Measurements from ENCODE around the gene RAB6A. TPM values are rescaled to one million over a fixed set of nuclear protein-coding genes. Genes with fewer than 3 reads are reported as not detected.

RAB6A gene
- total RNA-seq (10 to 100 TPM; 74.9 to 88.2 (median 86.9) TPM), polyA plus RNA-seq (100 to 1,000 TPM in 1 of 3 donors, 10 to 100 TPM in 2; 49.4 to 117 (median 58.4) TPM)
- long read RNA-seq, donor 1, partial matches to known transcripts = 2 of 14 reads
- long read RNA-seq, donor 1, other reads (novel, unspliced or antisense) = 7 of 14 reads
- long read RNA-seq, donor 2, transcript RAB6A-202 (8 exons, 3,085 nt) = major isoform, 28 of 64 reads
- long read RNA-seq, donor 2, transcript RAB6A-201 (8 exons, 3,389 nt) = minor isoform, 16 of 64 reads
- long read RNA-seq, donor 2, partial matches to known transcripts = 2 of 64 reads
- long read RNA-seq, donor 2, other reads (novel, unspliced or antisense) = 18 of 64 reads

DNA sequence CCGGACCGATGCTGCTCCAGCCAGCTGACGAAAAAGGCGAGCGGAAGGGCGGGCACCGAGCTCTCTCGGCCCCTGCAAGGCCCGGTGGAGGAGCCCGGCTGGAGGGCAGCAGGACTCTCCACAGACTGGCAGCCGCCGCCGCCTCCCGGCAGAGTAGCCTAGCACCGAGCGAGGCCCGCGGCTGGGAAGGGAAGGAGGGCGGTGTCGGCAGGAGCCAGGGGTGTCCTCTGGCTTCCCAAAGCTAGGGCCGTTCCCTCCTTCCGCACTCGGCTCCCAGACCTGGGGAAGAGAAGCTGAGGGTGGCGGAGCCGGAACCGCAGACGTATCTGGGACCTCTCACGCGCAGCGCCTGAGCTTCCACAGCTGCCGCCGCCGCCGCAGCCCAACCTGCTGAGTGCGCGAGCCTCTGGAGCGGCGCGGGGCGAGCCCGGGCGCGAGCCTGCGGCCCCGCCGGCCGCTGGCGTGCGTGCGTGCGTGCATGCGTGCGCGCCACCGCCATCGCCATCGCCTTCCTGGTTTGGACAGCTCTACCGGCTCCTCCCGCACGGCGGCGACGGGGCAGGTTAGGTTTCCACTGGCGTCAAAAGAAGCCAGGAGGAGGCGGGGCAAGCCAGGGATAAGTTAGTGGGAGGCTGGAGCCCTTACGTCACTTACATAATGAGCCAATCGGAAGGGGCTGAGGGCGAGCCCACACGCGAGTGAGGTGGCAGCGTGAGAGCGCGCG, at the start of gene RAB6A:
Gene RAB6A (minus strand): TSS at position 396 of the 724 bp plus-strand sequence. CDS start 439 bp downstream, outside the sequence.
- TF ChIP-seq, protein P1, sequence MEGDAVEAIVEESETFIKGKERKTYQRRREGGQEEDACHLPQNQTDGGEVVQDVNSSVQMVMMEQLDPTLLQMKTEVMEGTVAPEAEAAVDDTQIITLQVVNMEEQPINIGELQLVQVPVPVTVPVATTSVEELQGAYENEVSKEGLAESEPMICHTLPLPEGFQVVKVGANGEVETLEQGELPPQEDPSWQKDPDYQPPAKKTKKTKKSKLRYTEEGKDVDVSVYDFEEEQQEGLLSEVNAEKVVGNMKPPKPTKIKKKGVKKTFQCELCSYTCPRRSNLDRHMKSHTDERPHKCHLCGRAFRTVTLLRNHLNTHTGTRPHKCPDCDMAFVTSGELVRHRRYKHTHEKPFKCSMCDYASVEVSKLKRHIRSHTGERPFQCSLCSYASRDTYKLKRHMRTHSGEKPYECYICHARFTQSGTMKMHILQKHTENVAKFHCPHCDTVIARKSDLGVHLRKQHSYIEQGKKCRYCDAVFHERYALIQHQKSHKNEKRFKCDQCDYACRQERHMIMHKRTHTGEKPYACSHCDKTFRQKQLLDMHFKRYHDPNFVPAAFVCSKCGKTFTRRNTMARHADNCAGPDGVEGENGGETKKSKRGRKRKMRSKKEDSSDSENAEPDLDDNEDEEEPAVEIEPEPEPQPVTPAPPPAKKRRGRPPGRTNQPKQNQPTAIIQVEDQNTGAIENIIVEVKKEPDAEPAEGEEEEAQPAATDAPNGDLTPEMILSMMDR (IDR thresholded peaks at IDR 0.05) = peak; percentile 34
- peak within 1 kb of the TSS; percentile 98 for H3K27ac ChIP-seq
- peaks cover 16% of the 10 kb centered on the region for H3K4me1 ChIP-seq
- no peaks in the 10 kb centered on the region for H3K36me3 ChIP-seq (ENCODE audit: insufficient read depth in 1 of 2, low read depth in 1 of 2)
- DNase-seq (peak; percentile 100), ATAC-seq (peak; percentile 93 to 96 (median 95))
- WGBS, 3 donors = 0% methylated on average over 56 to 74 of the region's 74 CpGs
- H3K9me3 ChIP-seq = no peaks in the 10 kb centered on the region
- H3K27me3 ChIP-seq (ENCODE audit: insufficient read depth in 3 of 3, low read length in 2 of 3) = no peaks in the 10 kb centered on the region
- peak within 1 kb of the TSS; percentile 97 for H3K4me3 ChIP-seq
- intact Hi-C loops (cut with DNase I) = loop anchor here in 1 of 2 donors (1.0 kb wide), 1 partner anchor 18 kb away; no protein-coding TSS in a partner anchor

DNA sequence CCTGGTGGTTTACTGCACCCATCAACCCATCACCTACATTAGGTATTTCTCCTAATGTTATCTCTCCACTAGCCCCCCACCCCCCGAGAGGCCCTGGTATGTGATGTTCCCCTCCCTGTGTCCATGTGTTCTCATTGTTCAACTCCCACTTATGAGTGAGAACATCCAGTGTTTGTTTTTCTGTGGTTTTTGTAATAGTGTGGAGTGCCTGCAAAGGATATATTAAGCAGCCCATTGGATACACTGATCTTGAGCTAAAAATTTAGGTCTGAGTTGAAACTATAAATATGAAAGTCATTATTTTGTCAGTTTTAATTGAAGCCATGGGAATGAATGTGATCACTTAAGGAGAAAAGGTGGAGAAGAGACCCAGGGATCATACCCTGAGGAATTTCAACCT, 49.8 kb upstream of the RAB6A start:
- TF ChIP-seq, protein P1 (IDR thresholded peaks at IDR 0.05) = no peak
- ATAC-seq (no peak), DNase-seq (no peak)
- Histone ChIP-seq H3K27ac (no peak overlapping the region), H3K4me1 (no peaks in the 10 kb centered on the region), H3K9me3 (no peaks in the 10 kb centered on the region), H3K27me3 (ENCODE audit: insufficient read depth in 3 of 3, low read length in 2 of 3) (no peaks in the 10 kb centered on the region), H3K4me3 (no peak overlapping the region), H3K36me3 (ENCODE audit: insufficient read depth in 1 of 2, low read depth in 1 of 2) (peaks cover 0 to 40% of the 10 kb centered on the region in 2 donors)
- WGBS, 3 donors = 89 to 94% (median 92%) methylated on average over 1 of the region's 1 CpG
- intact Hi-C loops (cut with DNase I) = no loop called here

DNA sequence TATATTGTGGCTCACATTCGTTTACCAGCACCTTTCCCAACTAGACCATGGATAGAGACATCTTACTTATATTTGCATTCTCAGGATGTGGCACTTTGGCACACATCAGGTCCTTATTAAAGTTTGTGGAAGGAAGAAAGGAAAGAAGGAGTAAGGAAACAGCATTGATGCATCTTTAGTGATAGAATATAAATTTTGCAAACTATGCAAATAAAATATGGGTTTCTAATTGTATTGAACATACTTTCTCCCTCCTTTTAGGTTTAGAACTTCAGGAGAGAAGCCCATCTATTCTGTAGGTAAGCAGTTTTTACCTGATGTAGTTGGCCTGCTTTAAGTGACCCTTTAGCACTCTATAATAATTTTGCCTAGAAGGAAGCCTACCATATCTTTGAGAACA, 47.2 kb upstream of the RAB6A start:
- ATAC-seq = no peak
- no peak for DNase-seq
- H3K4me1 ChIP-seq = no peaks in the 10 kb centered on the region
- TF ChIP-seq, protein P1 (IDR thresholded peaks at IDR 0.05) = no peak
- intact Hi-C loops (cut with DNase I) = no loop called here
- H3K27me3 ChIP-seq (ENCODE audit: insufficient read depth in 3 of 3, low read length in 2 of 3) = no peaks in the 10 kb centered on the region
- WGBS, 3 donors = 93 to 97% (median 96%) methylated on average over 1 of the region's 1 CpG
- no peaks in the 10 kb centered on the region for H3K9me3 ChIP-seq
- H3K27ac ChIP-seq = no peak overlapping the region
- no peak overlapping the region for H3K4me3 ChIP-seq
- peaks cover 0 to 42% of the 10 kb centered on the region in 2 donors for H3K36me3 ChIP-seq (ENCODE audit: insufficient read depth in 1 of 2, low read depth in 1 of 2)

DNA sequence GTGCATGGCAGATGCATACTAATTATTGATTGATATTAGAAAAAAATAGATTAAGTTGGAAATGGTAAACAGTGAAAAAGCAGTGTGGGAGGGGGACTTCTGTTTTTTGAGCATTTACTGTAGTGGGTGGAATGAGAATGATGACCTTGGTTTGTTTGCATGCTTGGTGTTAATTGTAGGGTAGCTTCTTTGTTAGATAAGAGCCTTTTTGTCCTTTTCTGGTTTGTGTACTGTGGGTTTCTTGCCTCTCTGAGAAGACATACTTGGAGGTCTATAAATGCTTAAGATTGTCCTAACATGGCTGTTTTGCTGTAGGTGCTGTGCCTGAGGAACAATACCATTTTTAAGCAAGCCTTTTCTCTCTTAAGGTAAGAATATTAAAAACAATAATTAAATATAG, 43.8 kb upstream of the RAB6A start:
- Histone ChIP-seq H3K4me1 (no peaks in the 10 kb centered on the region), H3K4me3 (no peak overlapping the region), H3K27ac (no peak overlapping the region), H3K36me3 (ENCODE audit: insufficient read depth in 1 of 2, low read depth in 1 of 2) (peaks cover 0 to 38% of the 10 kb centered on the region in 2 donors), H3K27me3 (ENCODE audit: insufficient read depth in 3 of 3, low read length in 2 of 3) (no peaks in the 10 kb centered on the region), H3K9me3 (no peaks in the 10 kb centered on the region)
- DNase-seq = no peak
- no peak for ATAC-seq
- TF ChIP-seq, protein P1 (IDR thresholded peaks at IDR 0.05) = no peak
- intact Hi-C loops (cut with DNase I) = no loop called here
